HepG2 (cell line): ENCODE results near the gene GOLGA7B. TPM values are rescaled to one million over a fixed set of nuclear protein-coding genes. Genes with fewer than 3 reads are reported as not detected.

ENCODE experiments used
- ATAC-seq: fragments of 200-7000 bp; cut with Tn5 transposase; 3 replicates; pipeline ENCODE4 v1.9.1; 2020; ENCODE audit warnings: mild to moderate bottlenecking, moderate library complexity
- BruUV-seq: library from RNA; stranded (reverse); fragments of 400-500 nt; replicated peaks from 2 replicates; lab custom pipeline; 2021; lab: Mats Ljungman, UMichigan
- CTCF ChIA-PET: fragments of 300-600 bp; formaldehyde crosslinking; extraction: SDS; loops from one replicate; lab custom pipeline; 2021; ENCODE audit warnings: low total read pairs, inconsistent platforms, low intra/inter-chr PET ratio; lab: Yijun Ruan, JAX
- POLR2A ChIA-PET: fragments of 350-600 bp; sonication (Branson Sonifier 250); formaldehyde crosslinking; loops from one replicate; lab custom pipeline; 2020; ENCODE audit warnings: antibody characterized with exemption, inconsistent platforms; lab: Yijun Ruan, JAX
- DNase-seq: peaks from one replicate; pipeline ENCODE4 v3.0.0-alpha.2; 2015; ENCODE audit warnings: low spot score
- FAIRE-seq: peaks from 3 replicates; lab custom pipeline; 2011; peaks lifted over from hg19 to GRCh38; lab: Jason Lieb, UNC
- H2AFZ ChIP-seq: one replicate; pipeline ENCODE4 v1.6.1; 2011; ENCODE audit warnings: low read length, inconsistent platforms
- H3K27ac ChIP-seq: fragments of 300-600 bp; 3 replicates; pipeline ENCODE4 v1.8.0; 2011; ENCODE audit warnings: mixed run types, mild to moderate bottlenecking, mixed read lengths, low read length, inconsistent platforms; ENCODE audit not compliant: insufficient read depth; ENCODE audit errors: extremely low read length
- H3K27me3 ChIP-seq, 2 experiments: fragments of 200-600 bp in 1 of 2; 2 replicates in 1 of 2; 3 replicates in 1 of 2; pipeline versions ENCODE4 v1.6.0 to v1.8.0; 2011; ENCODE audit warnings: low read length in 2 of 2, mild to moderate bottlenecking in 2 of 2, moderate library complexity in 2 of 2, inconsistent platforms in 1 of 2; ENCODE audit not compliant: insufficient read depth in 2 of 2, control insufficient read depth in 1 of 2
- H3K36me3 ChIP-seq, 2 experiments: fragments of 200-600 bp in 1 of 2; replicated peaks in 1 of 2; 2 replicates in 1 of 2; 3 replicates in 1 of 2; pipeline versions ENCODE4 v1.5.1 to v1.8.0; 2011; ENCODE audit warnings: low read length in 2 of 2, inconsistent platforms in 1 of 2; ENCODE audit not compliant: insufficient read depth in 2 of 2, control insufficient read depth in 1 of 2
- H3K4me1 ChIP-seq: 2 replicates; pipeline ENCODE4 v1.5.1; 2012; ENCODE audit warnings: low read length, inconsistent platforms; ENCODE audit not compliant: insufficient read depth
- H3K4me2 ChIP-seq: 2 replicates; pipeline ENCODE4 v1.6.0; 2011; ENCODE audit warnings: low read depth, low read length, inconsistent platforms
- H3K4me3 ChIP-seq, 3 experiments: fragments of 200-600 bp in 1 of 3; sonication (generic), shearing (Covaris generic) in 1 of 3; replicated peaks in 1 of 3; 2 replicates each; pipeline ENCODE4 v1.5.1; 2011 to 2016; ENCODE audit warnings: low read length in 3 of 3, inconsistent platforms in 2 of 3, low read depth in 2 of 3, mild to moderate bottlenecking in 2 of 3, control low read depth in 1 of 3, mixed read lengths in 1 of 3; ENCODE audit not compliant: insufficient read depth in 1 of 3
- H3K79me2 ChIP-seq: one replicate; pipeline ENCODE4 v1.6.1; 2011; ENCODE audit warnings: low read length, inconsistent platforms; ENCODE audit not compliant: insufficient read depth
- H3K9ac ChIP-seq: 2 replicates; pipeline ENCODE4 v1.6.0; 2011; ENCODE audit warnings: mild to moderate bottlenecking, low read depth, low read length, inconsistent platforms; ENCODE audit not compliant: insufficient read depth
- H3K9me3 ChIP-seq: 2 replicates; pipeline ENCODE4 v1.5.1; 2012; ENCODE audit warnings: mild to moderate bottlenecking, low read length
- H4K20me1 ChIP-seq: 2 replicates; pipeline ENCODE4 v1.6.0; 2011; ENCODE audit warnings: inconsistent platforms, mild to moderate bottlenecking, low read length, moderate library complexity; ENCODE audit not compliant: insufficient read depth
- ELK4 ChIP-seq: sonication (generic); formaldehyde crosslinking; IDR thresholded peaks from 2 replicates; pipeline ENCODE4 v1.9.0; 2021; ENCODE audit warnings: missing genetic modification reagents, borderline replicate concordance
- HES4 ChIP-seq: sonication (generic); formaldehyde crosslinking; IDR thresholded peaks from 2 replicates; pipeline ENCODE4 v1.9.0; 2021; ENCODE audit warnings: mild to moderate bottlenecking, missing genetic modification reagents, borderline replicate concordance
- HNRNPL ChIP-seq: fragments of 200-400 bp; formaldehyde crosslinking; IDR thresholded peaks from 2 replicates; pipeline ENCODE4 v1.6.1; 2017; ENCODE audit warnings: mild to moderate bottlenecking, low read depth, low read length
- IKZF4 ChIP-seq: sonication (generic); formaldehyde crosslinking; IDR thresholded peaks from 2 replicates; pipeline ENCODE4 v1.5.1; 2020; ENCODE audit warnings: borderline replicate concordance, mild to moderate bottlenecking, low read depth, missing genetic modification reagents; ENCODE audit errors: not compliant biosample characterization
- JUNB ChIP-seq: sonication (generic); formaldehyde crosslinking; IDR thresholded peaks from 2 replicates; pipeline ENCODE4 v1.8.0; 2022; ENCODE audit warnings: missing genetic modification reagents, mild to moderate bottlenecking, borderline replicate concordance
- MEF2D ChIP-seq: sonication (generic); formaldehyde crosslinking; IDR thresholded peaks from 2 replicates; pipeline ENCODE4 v1.5.1; 2020; ENCODE audit warnings: mild to moderate bottlenecking, missing genetic modification reagents
- MTA1 ChIP-seq: sonication (generic); formaldehyde crosslinking; IDR thresholded peaks from 2 replicates; pipeline ENCODE4 v1.4.0; 2020; ENCODE audit warnings: missing genetic modification reagents, mild to moderate bottlenecking, borderline replicate concordance
- MTF1 ChIP-seq: sonication (generic); formaldehyde crosslinking; IDR thresholded peaks from 2 replicates; pipeline ENCODE4 v1.5.0; 2020; ENCODE audit warnings: missing genetic modification reagents
- NFIB ChIP-seq: sonication (generic); formaldehyde crosslinking; IDR thresholded peaks from 2 replicates; pipeline ENCODE4 v1.9.0; 2021; ENCODE audit warnings: missing genetic modification reagents, mild to moderate bottlenecking, borderline replicate concordance
- NRL ChIP-seq: sonication (generic); formaldehyde crosslinking; IDR thresholded peaks from 2 replicates; pipeline ENCODE4 v1.5.0; 2020; ENCODE audit warnings: missing genetic modification reagents, mild to moderate bottlenecking, moderate library complexity, borderline replicate concordance
- RFXAP ChIP-seq: sonication (generic); formaldehyde crosslinking; IDR thresholded peaks from 2 replicates; pipeline ENCODE4 v1.4.0; 2020; ENCODE audit warnings: missing genetic modification reagents, borderline replicate concordance
- RORA ChIP-seq: sonication (generic); formaldehyde crosslinking; IDR thresholded peaks from 2 replicates; pipeline ENCODE4 v1.5.0; 2020; ENCODE audit warnings: mild to moderate bottlenecking, missing genetic modification reagents, moderate library complexity
- ZBTB4 ChIP-seq: sonication (generic); formaldehyde crosslinking; IDR thresholded peaks from 2 replicates; pipeline ENCODE4 v1.4.0; 2020; ENCODE audit warnings: missing genetic modification reagents, mild to moderate bottlenecking, borderline replicate concordance
- ZMYM2 ChIP-seq: sonication (generic); formaldehyde crosslinking; IDR thresholded peaks from 2 replicates; pipeline ENCODE4 v1.8.0; 2022; ENCODE audit warnings: mild to moderate bottlenecking, missing genetic modification reagents
- ZNF276 ChIP-seq: sonication (generic); formaldehyde crosslinking; IDR thresholded peaks from 2 replicates; pipeline ENCODE4 v1.4.0; 2020; ENCODE audit warnings: mild to moderate bottlenecking, low read depth, missing genetic modification reagents
- ZNF547 ChIP-seq: sonication (generic); formaldehyde crosslinking; IDR thresholded peaks from 2 replicates; pipeline ENCODE4 v1.5.1; 2020; ENCODE audit warnings: mild to moderate bottlenecking, missing genetic modification reagents
- WGBS: methylation state at CpG from one replicate; pipeline ENCODE4 v1.1.6; 2017; ENCODE audit warnings: low lambda C conversion rate; 5-methylcytosine and 5-hydroxymethylcytosine counted together
- in situ Hi-C: cut with HindIII; loops from 2 replicates; pipeline ENCODE4 v1.10.0; 2017; ENCODE audit warnings: low pct_unique_long_range_greater_than_20kb; ENCODE audit not compliant: extremely low pct_ligation_motif_present
- intact Hi-C: fragments of 100-400 bp; cut with micrococcal nuclease; formaldehyde crosslinking; loops from one replicate; pipeline ENCODE4 v1.10.0; 2022; ENCODE audit not compliant: unreplicated experiment
- polyA plus RNA-seq, 8 experiments: library from polyadenylated mRNA; depleted of rRNA in 3 of 8; stranded (reverse) in 7 of 8; unstranded in 1 of 8; fragments of >200 nt; fragmentation: Illumina TruSeq in 4 of 8; extraction: Trizol in 4 of 8; gene quantifications; 2 replicates each; pipeline versions ENCODE4 v1.2.1 to v1.2.3, GENCODE V29; 2011 to 2016; ENCODE audit warnings: low read depth in 4 of 8, missing spikeins in 1 of 8, mixed read lengths in 1 of 8; ENCODE audit not compliant: insufficient read depth in 1 of 8
- total RNA-seq, 5 experiments: library from RNA; depleted of rRNA; stranded (reverse); fragments of >200 nt; fragmentation: Illumina TruSeq; extraction: Trizol; gene quantifications; 2 replicates each; pipeline ENCODE4 v1.2.3, GENCODE V29; 2016; ENCODE audit warnings: low read depth in 1 of 5

GOLGA7B gene
- total and polyA plus RNA-seq, 2 of the 13 experiments (the other 11 are each of a cell fraction or from before 2014, with no cell fraction given): not detected

- H3K4me1 ChIP-seq: no peaks in the 10 kb centered on the region
- no peak overlapping the region for H3K4me3 ChIP-seq
- H3K9ac ChIP-seq: no peak overlapping the region
- ChIA-PET CTCF (no interaction called here), POLR2A (no interaction called here)
- H3K79me2 ChIP-seq: no peaks in the 10 kb centered on the region
- no peak overlapping the region for H3K4me2 ChIP-seq
- FAIRE-seq: no peak
- TF ChIP-seq MEF2D (CRISPR knock-in tag): no peak
- no peak for TF ChIP-seq ZBTB4
- no peak for TF ChIP-seq ELK4 (CRISPR knock-in tag)
- no peak for TF ChIP-seq JUNB (CRISPR knock-in tag)
- TF ChIP-seq IKZF4: no peak
- TF ChIP-seq RORA (CRISPR knock-in tag): no peak
- TF ChIP-seq MTF1: no peak
- TF ChIP-seq MTA1 (CRISPR knock-in tag): no peak
- TF ChIP-seq ZNF276 (CRISPR knock-in tag): no peak
- TF ChIP-seq ZNF547 (CRISPR knock-in tag): no peak
- no peak for TF ChIP-seq HNRNPL
- TF ChIP-seq NFIB: no peak
- TF ChIP-seq RFXAP (CRISPR knock-in tag): no peak
- no peak for TF ChIP-seq HES4 (CRISPR knock-in tag)
- TF ChIP-seq NRL (CRISPR knock-in tag): no peak
- no peak for TF ChIP-seq ZMYM2 (CRISPR knock-in tag)
- TF ChIP-seq, all 625 proteins: peak for 0
- intact Hi-C loops (no loop called here), in situ Hi-C loops (loop anchor here (25.0 kb wide), 1 partner anchor 408 kb away; no protein-coding TSS in a partner anchor)
- WGBS: 20% methylated on average over 4 of the region's 5 CpGs
- H2AFZ ChIP-seq: no peak overlapping the region
- no peak overlapping the region for H3K27ac ChIP-seq
- no peak for ATAC-seq
- H3K9me3 ChIP-seq: no peaks in the 10 kb centered on the region
- DNase-seq: no peak
- peaks cover 26 to 86% of the 10 kb centered on the region in 2 experiments; a peak in 4 of 5 replicates for H3K27me3 ChIP-seq
- no TSS peak for BruUV-seq
- H3K36me3 ChIP-seq: no peaks in the 10 kb centered on the region
- H4K20me1 ChIP-seq: no peaks in the 10 kb centered on the region
Measured at GRCh38 chr10:97904018-97904381, 54.4 kb downstream of the GOLGA7B start.
